ENCODE results near the gene GAB2. TPM values are rescaled to one million over a fixed set of nuclear protein-coding genes. Genes with fewer than 3 reads are reported as not detected.

Gene GAB2
- polyA plus RNA-seq, 3 donors, result 2.8 to 39.4 (median 4.4) TPM

GRCh38 chr11:78304201-78304600 is 113.4 kb downstream of the GAB2 start:
- Histone ChIP-seq H3K4me1 (ENCODE audit: control insufficient read depth in 1 of 2, insufficient read depth in 2 of 2, low read length in 2 of 2) (peaks cover 3 to 14% of the 10 kb centered on the region in 2 donors), H3K27me3 (ENCODE audit: control insufficient read depth in 2 of 2, insufficient read depth in 2 of 2, low read length in 2 of 2) (no peaks in the 10 kb centered on the region), H2AFZ (ENCODE audit: insufficient read depth, low read depth, low read length, poor library complexity, severe bottlenecking) (no peak overlapping the region), H3K4me3 (replicated peaks in 1 of 3; ENCODE audit: low read depth in 2 of 3, low read length in 3 of 3) (no peak overlapping the region), H3K4me2 (replicated peaks; ENCODE audit: extremely low read depth, low read length, poor library complexity, severe bottlenecking) (no peak overlapping the region), H3K36me3 (replicated peaks in 1 of 2; ENCODE audit: control insufficient read depth in 1 of 2, insufficient read depth in 2 of 2, low read length in 2 of 2) (peaks cover 0 to 6% of the 10 kb centered on the region in 2 donors), H4K20me1 (ENCODE audit: insufficient read depth, low read length) (peaks cover 79% of the 10 kb centered on the region), H3K9ac (ENCODE audit: insufficient read depth, low read length, poor library complexity, severe bottlenecking) (no peak overlapping the region), H3K79me2 (ENCODE audit: insufficient read depth, low read length) (peaks cover 98% of the 10 kb centered on the region), H3K27ac (ENCODE audit: low read depth in 1 of 2, low read length in 2 of 2) (peak overlapping the region in 1 of 2 donors; percentile 34), H3K9me3 (replicated peaks in 1 of 2; ENCODE audit: control insufficient read depth in 1 of 2, insufficient read depth in 1 of 2, low read length in 2 of 2) (no peaks in the 10 kb centered on the region)
- H3K27me3 Mint-ChIP-seq (ENCODE audit: low read depth in 3 of 3), result no peaks in the 10 kb centered on the region
- peak overlapping the region in 1 of 7 donors; percentile 37 for H3K27ac Mint-ChIP-seq
- peaks cover 0 to 3% (median 0%) of the 10 kb centered on the region in 7 donors for H3K9me3 Mint-ChIP-seq
- TF ChIP-seq CTCF (IDR thresholded peaks at IDR 0.05), result no peak
- peak in 2 of 3 donors; percentile 17 to 27 for DNase-seq
- H3K4me3 Mint-ChIP-seq, result no peak overlapping the region
- H3K36me3 Mint-ChIP-seq, result peaks cover 18 to 31% of the 10 kb centered on the region in 2 donors
- intact Hi-C loops (cut with micrococcal nuclease), result no loop called here
- peaks cover 29% of the 10 kb centered on the region for H3K4me1 Mint-ChIP-seq
- WGBS (ENCODE audit: insufficient coverage), result no CpG with 5 or more reads among the region's 2 CpGs

- no peak overlapping the region for H3K27ac Mint-ChIP-seq
- H3K79me2 ChIP-seq (ENCODE audit: insufficient read depth, low read length), result peaks cover 98% of the 10 kb centered on the region
- peaks cover 0 to 5% of the 10 kb centered on the region in 2 donors for H3K36me3 ChIP-seq (replicated peaks in 1 of 2; ENCODE audit: control insufficient read depth in 1 of 2, insufficient read depth in 2 of 2, low read length in 2 of 2)
- no peak overlapping the region for H3K9ac ChIP-seq (ENCODE audit: insufficient read depth, low read length, poor library complexity, severe bottlenecking)
- TF ChIP-seq CTCF (IDR thresholded peaks at IDR 0.05), result no peak
- no peaks in the 10 kb centered on the region for H3K9me3 ChIP-seq (replicated peaks in 1 of 2; ENCODE audit: control insufficient read depth in 1 of 2, insufficient read depth in 1 of 2, low read length in 2 of 2)
- intact Hi-C loops (cut with micrococcal nuclease), result no loop called here
- H3K4me1 ChIP-seq (ENCODE audit: control insufficient read depth in 1 of 2, insufficient read depth in 2 of 2, low read length in 2 of 2), result peaks cover 3 to 9% of the 10 kb centered on the region in 2 donors
- no peak overlapping the region for H2AFZ ChIP-seq (ENCODE audit: insufficient read depth, low read depth, low read length, poor library complexity, severe bottlenecking)
- H3K36me3 Mint-ChIP-seq, result peaks cover 14 to 23% of the 10 kb centered on the region in 2 donors
- no peaks in the 10 kb centered on the region for H3K27me3 ChIP-seq (ENCODE audit: control insufficient read depth in 2 of 2, insufficient read depth in 2 of 2, low read length in 2 of 2)
- H3K4me3 ChIP-seq (replicated peaks in 1 of 3; ENCODE audit: low read depth in 2 of 3, low read length in 3 of 3), result no peak overlapping the region
- H3K4me2 ChIP-seq (replicated peaks; ENCODE audit: extremely low read depth, low read length, poor library complexity, severe bottlenecking), result no peak overlapping the region
- H3K4me1 Mint-ChIP-seq, result peaks cover 35% of the 10 kb centered on the region
- WGBS (ENCODE audit: insufficient coverage), result no CpG with 5 or more reads among the region's 5 CpGs
- no peak overlapping the region for H3K4me3 Mint-ChIP-seq
- no peak overlapping the region for H3K27ac ChIP-seq (ENCODE audit: low read depth in 1 of 2, low read length in 2 of 2)
- H3K27me3 Mint-ChIP-seq (ENCODE audit: low read depth in 3 of 3), result no peaks in the 10 kb centered on the region
- peaks cover 47% of the 10 kb centered on the region for H4K20me1 ChIP-seq (ENCODE audit: insufficient read depth, low read length)
- H3K9me3 Mint-ChIP-seq, result peaks cover 0 to 3% (median 0%) of the 10 kb centered on the region in 7 donors
- no peak for DNase-seq
These were observed 117.3 kb downstream of the GAB2 start for GRCh38 chr11:78300108-78300839.

Measured in CD14-positive monocyte (primary cell).